Measurements from ENCODE around the gene KCNN3. TPM values are rescaled to one million over a fixed set of nuclear protein-coding genes. Genes with fewer than 3 reads are reported as not detected.

The KCNN3 gene
- total and polyA plus RNA-seq, 2 of the 13 experiments (the other 11 are each of a cell fraction or from before 2014, with no cell fraction given) = not detected

- TF ChIP-seq ZNF281 (CRISPR knock-in tag; IDR thresholded peaks at IDR 0.05; ENCODE audit: borderline replicate concordance) (peak; percentile 96), RARG (CRISPR knock-in tag; IDR thresholded peaks at IDR 0.05; ENCODE audit: low read depth) (no peak), TARDBP (CRISPR knock-in tag; IDR thresholded peaks at IDR 0.05) (peak; percentile 32; the same call in 1 of the 2 replicates), MAX (IDR thresholded peaks at IDR 0.05) (no peak), TBX2 (CRISPR knock-in tag; IDR thresholded peaks at IDR 0.05; ENCODE audit: borderline replicate concordance) (peak; percentile 47; the same call in 1 of the 2 replicates), ARID3A (IDR thresholded peaks at IDR 0.05; ENCODE audit: low read depth, low read length) (peak; percentile 57; the same call in 1 of the 2 replicates), ZNF607 (CRISPR knock-in tag; IDR thresholded peaks at IDR 0.05; ENCODE audit: borderline replicate concordance) (peak; percentile 20; the same call in 1 of the 2 replicates), MAZ (IDR thresholded peaks at IDR 0.05; ENCODE audit: borderline replicate concordance, low read depth, low read length) (no peak), MAZ (CRISPR knock-in tag; IDR thresholded peaks at IDR 0.05; ENCODE audit: low read depth) (0 out of 2 replicates have a peak, but pooled peaks have one; percentile 28), NCOA2 (CRISPR knock-in tag; IDR thresholded peaks at IDR 0.05) (peak; percentile 55), ZNF317 (CRISPR knock-in tag; IDR thresholded peaks at IDR 0.05) (peak; percentile 61), SALL1 (CRISPR knock-in tag; IDR thresholded peaks at IDR 0.05) (peak; percentile 71), REPIN1 (CRISPR knock-in tag; IDR thresholded peaks at IDR 0.05; ENCODE audit: borderline replicate concordance, low read depth) (no peak), DZIP1 (CRISPR knock-in tag; IDR thresholded peaks at IDR 0.05) (no peak), LBX2 (CRISPR knock-in tag; IDR thresholded peaks at IDR 0.05; ENCODE audit: borderline replicate concordance) (no peak), HNRNPH1 (optimal IDR thresholded peaks at IDR 0.05; ENCODE audit: low read depth, low read length) (no peak), TEF (CRISPR knock-in tag; IDR thresholded peaks at IDR 0.05) (peak; percentile 81; the same call in 1 of the 2 replicates), ZNF616 (CRISPR knock-in tag; IDR thresholded peaks at IDR 0.05; ENCODE audit: low read depth) (no peak), RBFOX2 (IDR thresholded peaks at IDR 0.05; ENCODE audit: low read depth, low read length) (no peak), CREB1 (IDR thresholded peaks at IDR 0.05) (no peak), CREB1 (CRISPR knock-in tag; IDR thresholded peaks at IDR 0.05) (no peak)
Observed at GRCh38 chr1:154698320-154699096, 171.6 kb downstream of the KCNN3 start (continued).

Measured in HepG2 (cell line).